Globus pallidus (tissue), 1 donor: ENCODE data around the gene ITPK1.
A peak's percentile ranks its signal among the peaks of the same experiment; 100 is the strongest.
"Not testable (repeated sequence)": the region's sequence is repeated elsewhere in the genome, so short reads cannot be mapped to it uniquely, and the experiment has no call there.

Experiments used
- DNase-seq: peaks from one replicate; pipeline ENCODE4 v3.0.0-alpha.2; 2015; ENCODE audit warnings: low spot score

The ITPK1 gene

DNA sequence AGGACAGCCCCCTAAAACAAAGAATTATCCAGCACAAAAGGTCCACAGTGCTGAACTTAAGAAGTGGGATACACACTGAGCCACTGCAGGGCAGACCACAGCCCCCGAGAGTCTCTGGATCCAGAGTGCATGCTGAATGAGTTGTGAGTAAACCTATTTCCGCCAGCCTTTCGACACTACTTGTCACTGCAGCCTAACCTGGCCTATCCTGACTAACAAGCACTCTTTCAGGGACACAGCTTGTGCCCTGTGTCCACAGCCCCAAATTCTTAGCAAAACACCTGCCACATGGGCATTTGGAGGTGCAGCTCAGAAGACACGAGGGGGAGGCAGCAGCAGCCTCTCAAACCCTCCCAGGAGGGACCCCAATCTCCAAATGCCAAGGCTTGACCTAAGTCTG is 31.3 kb downstream of the ITPK1 start:
- DNase-seq, result no peak

DNA sequence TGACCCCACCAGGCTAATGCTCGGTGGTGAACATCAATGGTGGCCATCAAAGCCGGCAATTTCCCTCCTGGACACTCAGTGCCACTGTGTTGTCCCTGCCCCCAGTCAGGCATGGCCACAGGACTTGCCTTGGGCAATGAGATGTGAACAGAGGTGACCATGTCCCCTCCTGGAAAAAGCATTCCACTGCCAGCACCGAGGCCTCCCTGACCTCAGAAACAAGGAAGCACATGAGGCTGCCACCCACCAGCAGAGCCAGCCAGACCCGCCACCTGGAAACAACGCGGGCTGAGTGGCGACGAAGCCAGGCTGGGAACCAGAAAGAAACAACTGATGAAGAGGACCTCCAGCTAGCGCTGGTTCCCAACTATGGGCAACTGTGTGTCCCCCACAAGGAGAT is 31.8 kb downstream of the ITPK1 start:
- DNase-seq, result no peak

DNA sequence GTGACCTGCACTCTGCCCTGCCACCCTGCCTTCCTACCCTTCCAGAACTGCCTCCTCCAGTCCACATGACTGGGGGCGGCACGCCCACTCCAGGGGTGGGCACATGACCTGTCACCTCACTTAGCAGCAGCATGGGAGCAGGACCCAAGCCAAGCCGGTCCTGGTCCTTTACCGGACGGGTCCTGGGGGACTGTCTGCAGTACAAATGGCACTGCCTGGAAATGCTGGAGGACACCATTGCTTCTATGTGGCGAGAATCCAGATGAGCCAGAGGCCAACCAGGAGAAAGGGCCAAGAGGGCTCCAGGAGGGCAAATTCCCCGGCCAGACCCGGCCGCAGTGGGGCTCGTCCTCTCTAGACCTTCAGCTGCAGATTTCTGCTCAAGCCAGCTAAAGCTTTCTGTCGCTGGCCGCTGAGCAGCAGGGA is 33.1 kb downstream of the ITPK1 start:
- DNase-seq, result no peak

DNA sequence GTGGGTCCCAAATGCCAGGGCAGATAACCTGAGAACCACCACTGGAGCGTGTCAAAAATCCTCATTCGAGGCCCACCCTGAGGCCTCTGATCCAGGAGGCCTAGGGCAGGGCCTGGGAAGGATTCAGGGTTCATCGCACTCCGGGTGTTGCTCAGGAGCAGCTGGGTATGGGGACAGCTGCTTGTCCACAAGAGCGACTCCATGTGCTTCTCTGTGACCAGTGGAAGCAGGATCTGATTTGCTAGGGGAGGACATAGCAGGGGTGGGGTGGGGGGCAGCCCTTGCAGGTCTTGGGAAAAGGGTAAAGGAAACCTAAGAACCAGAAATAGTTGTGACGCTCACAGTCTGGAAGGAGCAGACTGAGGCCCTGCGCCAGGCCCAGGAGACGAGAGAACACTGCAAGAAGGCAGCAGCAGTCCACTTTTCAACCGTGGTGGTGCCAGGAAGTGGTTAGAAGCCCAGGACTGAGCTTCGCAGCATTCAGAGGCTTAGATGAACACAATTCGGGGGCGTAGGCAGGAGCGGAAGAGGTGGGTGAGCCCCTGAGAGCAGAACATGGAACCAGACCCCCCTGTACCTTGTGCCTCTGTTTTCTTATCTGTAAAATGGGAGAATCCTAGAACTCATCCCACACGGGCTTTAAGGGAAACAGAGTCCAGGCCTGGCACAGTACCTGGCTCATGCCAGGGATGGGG is 33.7 kb downstream of the ITPK1 start:
- no peak for DNase-seq

DNA sequence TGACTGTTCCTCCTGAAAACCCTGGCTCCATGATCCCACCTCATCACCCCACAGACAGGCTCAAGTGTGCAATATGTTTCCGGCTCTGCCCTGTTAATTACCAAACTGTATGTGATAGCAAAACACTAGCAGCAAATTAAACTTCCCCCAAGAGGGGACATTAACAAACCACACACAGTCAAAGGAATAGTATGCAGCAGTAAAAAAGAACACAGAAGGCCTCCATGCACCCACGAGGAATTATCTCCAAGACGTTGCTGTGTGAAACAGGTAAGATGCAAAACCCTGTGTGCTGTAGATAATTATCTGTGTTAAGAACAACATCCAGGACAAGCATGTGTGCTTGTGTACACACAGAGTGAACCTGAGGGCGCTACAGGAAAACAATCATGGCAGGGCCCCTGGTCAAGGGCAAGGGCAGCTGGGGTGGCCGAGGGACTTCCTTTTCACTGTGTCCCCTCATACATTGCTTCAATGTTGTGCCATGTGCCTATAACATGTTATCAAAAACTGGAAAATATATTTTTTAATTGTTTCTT is 35.8 kb downstream of the ITPK1 start:
- DNase-seq, result no peak

DNA sequence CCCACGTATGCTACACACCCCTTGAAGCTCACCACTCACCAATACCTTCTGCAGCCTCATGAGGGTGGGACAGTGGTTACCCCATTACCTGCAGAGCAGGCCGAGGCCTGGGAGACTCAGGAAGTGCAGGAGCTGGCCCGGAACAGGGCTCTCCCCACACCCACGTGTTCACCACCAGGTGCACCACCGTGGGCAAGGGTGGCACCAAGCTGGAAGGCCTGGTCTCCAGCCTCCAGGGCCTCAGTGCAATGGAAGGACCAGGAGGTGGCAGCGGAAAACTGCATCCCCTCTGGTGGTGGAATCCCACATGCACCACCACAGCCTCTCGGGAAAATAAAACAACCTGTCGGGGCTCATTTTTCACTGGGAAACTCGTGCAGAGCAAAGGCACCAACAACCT is 36.4 kb downstream of the ITPK1 start:
- DNase-seq, result no peak

DNA sequence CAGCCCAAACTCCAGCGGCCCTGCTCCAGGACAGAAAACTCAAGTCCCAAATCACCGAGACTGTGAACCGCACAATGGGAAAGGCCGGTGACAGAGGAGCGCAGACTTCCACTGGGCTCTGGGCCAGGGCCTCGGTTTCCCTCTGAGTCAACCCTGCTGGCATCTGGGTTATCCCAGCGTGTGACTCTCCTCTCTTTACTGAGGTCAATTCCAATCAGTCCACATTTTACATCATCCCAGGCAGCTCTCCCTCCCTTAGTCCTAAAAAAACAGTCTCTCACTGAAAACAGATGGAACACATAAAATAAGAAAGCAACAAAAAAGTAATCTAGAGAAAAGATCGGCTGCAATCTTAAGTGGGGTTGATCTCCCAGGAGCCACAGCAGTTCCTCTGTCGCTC is 36.9 kb downstream of the ITPK1 start:
- no peak for DNase-seq

DNA sequence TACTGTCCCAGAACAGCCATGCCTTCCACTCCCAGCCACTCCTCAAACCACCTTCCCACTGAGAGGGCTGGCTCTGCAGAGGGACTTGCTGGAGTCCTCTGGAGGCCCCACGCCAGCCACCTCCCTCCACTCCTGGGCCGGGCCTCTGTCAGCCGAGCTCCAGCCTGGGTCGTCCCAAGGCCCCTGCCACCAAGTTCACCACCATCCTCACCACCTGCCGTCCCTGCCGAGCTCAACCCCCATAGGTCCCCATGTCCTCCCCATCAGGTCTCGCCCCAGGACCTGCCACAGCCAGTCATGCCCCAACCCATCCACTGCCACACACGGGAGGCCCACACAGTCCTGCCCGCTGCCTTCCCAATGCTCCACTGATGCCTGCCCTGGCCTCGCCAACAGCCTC is 39.0 kb downstream of the ITPK1 start:
- no peak for DNase-seq

DNA sequence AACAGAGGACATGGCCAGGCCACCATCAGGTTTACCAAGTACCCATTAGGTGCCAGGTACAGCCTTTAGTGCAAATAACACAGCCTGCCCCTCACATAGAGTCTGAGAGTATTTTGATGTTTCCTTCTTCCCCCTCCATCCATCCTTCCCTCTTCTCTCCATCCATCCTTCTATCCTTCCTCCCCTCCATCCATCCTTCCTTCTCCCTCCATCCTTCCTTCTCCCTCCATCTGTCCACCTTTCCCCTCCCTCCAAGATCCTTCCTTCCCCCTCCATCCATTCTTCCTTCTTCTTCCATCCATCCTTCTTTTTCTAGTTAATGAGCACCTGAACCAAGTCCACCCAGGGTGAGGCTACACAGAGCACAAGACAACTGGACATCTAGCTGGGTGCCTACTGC is 39.8 kb downstream of the ITPK1 start:
- no peak for DNase-seq

DNA sequence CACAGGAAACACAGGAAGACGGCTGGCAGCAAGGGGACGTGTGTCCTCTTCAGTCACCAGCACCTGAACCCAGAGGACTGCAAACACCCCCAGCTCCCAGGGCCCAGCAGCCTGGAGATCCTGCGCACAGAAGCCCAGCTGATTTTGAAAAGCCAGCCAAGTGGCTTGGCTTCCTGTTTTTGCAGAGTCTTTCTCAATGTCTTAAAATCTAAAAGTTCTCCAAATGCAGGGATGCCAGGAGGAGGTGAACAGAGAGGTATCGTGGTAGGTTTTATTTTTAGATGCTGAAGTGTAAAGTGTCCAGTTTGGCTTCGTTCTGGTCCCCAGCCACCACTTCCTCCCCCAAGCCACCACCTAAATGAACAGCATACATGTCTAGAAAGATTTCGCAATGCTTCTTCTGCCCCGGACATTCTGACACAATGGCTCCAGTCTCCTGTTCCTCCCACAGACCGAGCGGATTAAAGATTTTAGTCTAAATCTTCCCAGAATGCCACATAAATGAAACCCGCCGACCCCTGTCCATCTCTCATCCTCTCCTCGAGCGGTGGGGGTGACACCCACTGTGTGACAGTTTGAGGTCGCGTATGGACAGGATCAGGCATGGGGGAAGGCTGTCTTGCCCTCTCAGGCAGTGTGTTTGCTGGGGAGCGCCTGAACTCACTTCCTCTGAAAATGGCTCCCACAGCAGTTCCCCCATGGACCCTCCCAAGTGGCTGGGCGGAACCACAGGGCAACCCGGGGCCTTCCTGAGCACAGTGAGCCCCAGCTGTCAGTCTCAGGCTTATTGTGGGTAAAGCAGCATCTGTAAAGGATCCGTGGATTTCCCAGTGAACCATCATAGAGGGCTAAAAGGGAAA is 41.6 kb downstream of the ITPK1 start:
- DNase-seq, result peak; percentile 52

DNA sequence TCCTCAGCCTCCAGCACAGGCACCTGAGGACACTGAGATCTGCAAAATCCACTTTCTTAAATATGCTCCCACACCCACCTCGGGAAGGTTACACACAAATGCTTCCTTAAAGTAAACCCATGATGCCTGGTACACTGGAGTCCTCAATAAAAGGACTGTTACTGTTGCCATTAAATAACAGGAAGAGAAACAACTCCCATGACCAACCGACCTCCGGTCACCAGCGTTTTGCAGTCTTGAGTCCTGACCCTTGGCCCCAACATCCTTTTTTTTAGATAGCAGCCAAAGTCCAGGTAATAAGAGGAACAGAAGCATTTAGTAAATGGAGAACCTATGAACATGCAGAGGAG is 42.4 kb downstream of the ITPK1 start:
- no peak for DNase-seq

DNA sequence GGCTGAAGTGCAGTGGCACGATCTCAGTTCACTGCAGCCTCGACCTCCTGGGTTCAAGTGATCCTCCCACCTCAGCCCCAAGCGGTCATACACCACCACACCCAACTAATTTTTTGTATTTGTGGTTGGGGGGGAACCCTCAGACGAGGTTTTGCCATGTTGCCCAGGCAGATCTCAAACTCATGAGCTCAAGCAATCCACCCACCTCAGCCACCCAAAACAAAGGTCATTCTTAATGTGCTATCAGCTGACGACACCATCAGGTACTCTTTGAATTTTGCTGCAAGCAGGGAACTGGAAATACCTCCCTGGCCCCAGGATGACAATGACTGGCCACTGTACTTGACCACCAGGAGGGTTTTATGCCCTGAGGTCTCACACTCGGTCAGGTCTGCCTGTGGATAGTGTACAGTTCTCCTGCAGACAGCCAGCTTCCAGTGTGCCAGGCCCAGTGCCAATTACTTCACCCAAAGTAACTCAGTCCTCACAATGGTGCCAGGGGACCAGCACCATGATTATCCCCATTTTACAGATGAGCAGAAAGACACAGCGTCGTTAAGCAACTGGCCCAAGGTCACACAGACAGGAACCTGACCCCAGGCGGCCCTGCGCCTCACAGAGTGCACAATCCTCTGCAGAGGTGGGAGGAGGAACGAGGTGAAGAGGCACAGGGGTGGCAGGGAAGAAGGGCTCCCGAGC is 42.9 kb downstream of the ITPK1 start:
- DNase-seq, result no peak

DNA sequence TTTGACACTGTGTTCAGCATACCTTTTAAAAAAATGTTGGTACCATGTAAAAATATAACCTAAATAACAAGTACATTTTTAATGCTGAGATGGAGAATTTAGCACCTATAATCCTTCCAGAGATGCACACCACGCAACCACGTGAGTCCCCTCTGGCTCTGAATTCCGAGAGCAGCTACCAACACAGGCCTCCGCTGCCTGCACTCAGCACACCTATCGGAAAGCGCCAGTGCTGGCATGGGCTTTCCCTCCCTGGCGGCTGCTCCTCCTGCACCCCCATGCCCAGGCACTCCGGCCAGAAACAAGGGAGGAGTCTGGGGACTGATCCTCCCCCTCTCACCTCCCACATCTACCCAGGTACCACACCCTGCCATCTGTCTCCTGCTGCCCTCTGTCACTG is 47.0 kb downstream of the ITPK1 start:
- DNase-seq, result no peak

DNA sequence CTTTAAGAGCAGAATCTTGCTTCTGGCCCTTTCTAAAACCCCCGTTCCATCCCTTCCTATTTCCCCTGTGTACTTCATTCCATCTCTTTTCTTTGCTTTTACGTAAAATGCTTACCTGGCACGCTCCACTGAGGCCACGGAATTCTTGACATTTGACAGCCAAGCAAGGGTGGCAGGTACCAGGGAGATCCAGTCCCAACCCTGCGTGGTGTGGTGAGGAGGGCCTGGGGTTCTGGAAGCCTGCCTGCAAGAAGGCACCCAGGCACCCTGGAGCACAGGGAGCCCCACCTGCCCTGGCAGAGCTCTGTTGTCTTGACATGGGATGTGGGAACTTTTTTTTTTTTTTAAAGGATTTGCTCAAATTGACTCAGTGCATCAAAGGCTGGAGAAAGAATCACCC is 48.6 kb downstream of the ITPK1 start:
- DNase-seq, result no peak

DNA sequence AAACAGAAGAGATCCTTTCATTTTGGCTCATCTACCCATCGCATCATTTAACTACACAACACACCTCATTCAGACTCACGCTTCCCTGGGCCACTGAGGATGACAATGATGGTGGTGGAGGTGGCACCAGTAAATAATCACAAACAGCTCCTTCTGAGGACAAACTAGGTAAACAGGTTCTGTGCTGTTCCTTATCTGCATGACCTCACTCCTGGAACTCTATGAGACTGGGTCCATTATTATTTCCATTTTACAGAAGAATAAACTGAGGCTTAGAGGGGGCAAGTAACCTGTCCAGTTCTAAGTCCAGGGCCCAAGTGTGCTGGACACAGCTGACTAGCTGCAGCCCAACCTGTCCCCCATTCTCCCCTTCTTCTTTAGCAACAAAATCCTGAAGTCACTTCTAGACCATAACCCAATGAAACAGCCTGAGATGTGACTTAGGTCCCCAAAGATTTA is 50.4 kb downstream of the ITPK1 start:
- DNase-seq, result no peak

DNA sequence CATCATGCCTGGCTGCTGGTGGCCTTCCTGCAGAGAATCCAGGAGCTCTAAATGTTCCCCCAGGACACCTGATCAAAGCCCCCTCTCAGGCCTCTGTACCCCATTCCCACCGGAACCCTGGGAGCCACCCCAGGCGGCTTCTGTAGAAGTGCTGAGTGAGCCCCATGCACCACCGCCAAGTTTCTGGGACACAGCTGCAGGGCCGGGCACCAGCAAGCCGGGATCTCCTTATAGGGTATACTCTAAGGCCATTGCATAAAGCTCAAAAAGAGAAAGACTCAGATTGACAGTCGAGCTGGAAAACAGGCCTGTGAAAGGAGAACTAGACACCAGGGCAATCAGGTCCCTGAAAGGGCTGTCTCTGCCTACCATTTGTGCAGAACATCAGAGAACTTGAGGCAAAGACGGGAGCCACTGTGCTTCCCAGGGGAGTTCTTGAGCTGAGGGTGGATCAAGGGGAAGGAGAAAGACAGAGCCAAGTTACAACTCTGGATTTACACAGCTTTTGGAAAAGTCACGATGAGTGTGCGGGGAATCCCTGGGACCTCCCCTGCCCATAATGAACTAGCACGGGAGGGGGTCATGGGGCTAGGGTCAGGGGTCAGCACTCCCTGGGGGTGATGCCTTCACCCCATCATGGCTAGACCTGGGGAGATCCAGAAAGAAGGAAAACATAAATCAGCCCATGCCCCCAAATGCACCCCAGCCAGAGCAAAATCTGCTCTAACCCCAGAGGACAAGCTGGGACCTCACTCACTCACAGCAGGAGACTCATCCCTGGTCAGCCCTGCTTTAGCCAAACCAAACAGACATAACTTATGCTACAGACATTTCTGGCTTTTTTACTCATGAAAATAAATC is 51.1 kb downstream of the ITPK1 start:
- no peak for DNase-seq

DNA sequence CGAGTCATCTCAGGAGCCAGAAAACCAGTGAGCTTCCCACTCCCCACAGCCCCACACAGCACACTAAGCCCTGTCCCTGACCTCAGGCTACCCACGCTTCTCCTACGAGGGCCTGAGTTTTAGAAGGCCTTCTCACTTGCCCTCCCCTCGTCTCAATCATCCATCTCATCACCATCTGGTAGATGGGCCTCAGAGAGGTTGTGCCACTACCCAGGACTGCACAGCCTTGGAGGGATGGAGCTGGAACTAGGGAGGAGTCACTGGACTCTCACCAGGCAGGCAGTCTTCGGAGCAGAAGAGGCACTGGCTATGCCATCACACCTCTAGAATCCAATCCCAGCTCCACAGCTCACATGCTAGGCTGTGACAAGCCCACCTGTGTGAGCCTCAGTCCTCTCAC is 52.3 kb downstream of the ITPK1 start:
- DNase-seq, result no peak

DNA sequence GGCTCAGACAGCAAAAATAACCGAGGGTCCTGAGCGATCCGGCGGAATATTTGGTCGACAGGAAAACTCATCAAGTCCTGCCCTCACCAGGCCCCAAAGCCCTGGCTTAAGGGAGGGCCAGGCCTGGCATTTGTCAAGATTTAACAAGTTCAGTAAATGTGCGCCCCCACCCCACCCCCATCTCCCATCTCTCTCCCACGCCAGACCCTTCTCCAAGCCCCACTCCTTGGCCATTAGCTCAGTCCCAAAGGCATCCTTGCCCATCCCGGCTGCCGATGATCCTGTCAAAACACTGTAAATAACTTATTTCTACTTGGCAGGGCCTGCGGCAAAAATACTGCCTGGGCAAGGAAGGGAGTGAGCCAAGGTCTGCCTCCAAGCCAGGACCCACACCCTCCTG is 52.8 kb downstream of the ITPK1 start:
- no peak for DNase-seq

DNA sequence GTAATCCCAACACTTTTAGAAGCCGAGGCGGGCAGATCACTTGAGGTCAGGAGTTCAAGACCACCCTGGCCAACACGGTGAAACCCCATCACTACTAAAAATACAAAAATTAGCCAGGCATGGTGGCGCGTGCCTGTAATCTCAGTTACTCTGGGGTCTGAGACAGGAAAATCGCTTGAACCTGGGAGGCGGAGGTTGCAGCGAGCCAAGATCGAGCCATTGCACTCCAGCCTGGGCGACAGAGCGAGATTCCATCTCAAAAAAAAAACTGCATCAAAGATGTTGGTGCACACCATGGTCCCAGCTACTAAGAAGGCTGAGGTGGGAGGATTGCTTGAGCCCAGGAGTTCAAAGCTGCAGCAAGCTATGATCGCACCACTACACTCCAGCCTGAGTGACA is 53.7 kb downstream of the ITPK1 start:
- not testable (repeated sequence) for DNase-seq

DNA sequence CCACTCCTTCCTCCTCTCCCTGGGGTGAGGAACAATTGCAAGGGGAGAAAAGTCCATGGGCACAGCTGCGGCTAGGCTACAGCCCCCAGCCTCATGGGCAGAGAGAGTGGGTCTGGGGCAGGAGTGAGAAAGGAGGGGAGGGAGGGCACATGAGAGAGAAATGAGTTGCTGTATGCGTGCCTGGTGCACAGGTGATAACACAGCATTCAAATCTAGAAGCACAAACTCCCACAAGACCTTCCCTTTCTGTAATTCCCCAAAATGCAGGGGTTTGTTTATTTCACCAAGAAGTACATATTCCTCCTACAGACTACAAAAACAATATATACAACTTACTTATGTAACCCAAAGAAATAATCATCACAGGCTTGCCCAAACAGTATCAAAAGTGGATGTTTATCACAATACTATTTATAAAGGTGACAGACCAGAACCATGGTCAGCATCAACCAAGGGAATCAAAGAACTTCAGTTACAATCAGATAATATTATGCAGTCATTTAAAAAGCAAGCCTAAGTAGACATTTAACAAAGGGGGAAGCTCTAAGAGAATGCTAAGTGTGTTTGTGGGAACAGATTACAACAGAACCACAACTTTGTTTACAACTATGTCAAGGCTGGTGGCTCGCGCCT is 54.2 kb downstream of the ITPK1 start:
- DNase-seq, result no peak

DNA sequence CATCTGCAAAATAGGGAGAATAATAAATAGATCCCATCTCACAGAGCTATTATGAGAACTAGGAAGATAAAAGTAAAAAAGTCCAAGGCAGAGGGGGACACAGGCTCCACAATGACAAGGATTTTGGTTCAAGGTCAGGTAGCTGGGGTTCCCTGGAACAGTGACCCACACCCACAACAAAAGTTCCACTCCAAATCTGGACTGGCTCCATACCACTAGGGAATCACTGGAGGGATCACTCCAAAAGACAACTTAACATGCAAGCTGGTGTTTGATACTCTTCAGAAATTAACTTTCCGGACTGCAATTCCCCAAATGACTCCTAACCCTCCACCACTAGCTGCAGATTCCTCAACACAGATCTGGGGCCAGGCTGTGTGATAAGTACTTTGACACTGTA is 54.9 kb downstream of the ITPK1 start:
- no peak for DNase-seq
